NB4 (cell line): ENCODE results near the gene CCDC142.

Experiments used
- DNase-seq: peaks from one replicate; pipeline ENCODE4 v3.0.0; 2010; ENCODE audit warnings: low read depth
- H3K4me3 ChIP-seq: one replicate; pipeline ENCODE4 v1.5.1; 2011; ENCODE audit warnings: mild to moderate bottlenecking, low read depth, low read length, moderate library complexity
- MYC ChIP-seq: IDR thresholded peaks from 2 replicates; pipeline ENCODE4 v1.6.1; 2011; ENCODE audit warnings: low read depth, low read length
- POLR2A ChIP-seq: IDR thresholded peaks from 2 replicates; pipeline ENCODE4 v1.6.1; 2011; ENCODE audit warnings: mild to moderate bottlenecking; ENCODE audit not compliant: insufficient read length; ENCODE audit errors: extremely low read depth
- TF ChIP-seq, protein P1 (sequence below): IDR thresholded peaks from one replicate; pipeline ENCODE4 v1.5.1; 2012; ENCODE audit warnings: low read depth, low read length
- TF ChIP-seq, protein P2 (sequence below): IDR thresholded peaks from 2 replicates; pipeline ENCODE4 v1.6.1; 2011; ENCODE audit warnings: low read depth, low read length

Gene CCDC142

GRCh38 chr2:74482801-74483674 lies at the start of gene CCDC142, which contains the start of gene TTC31:
CCDC142 (minus strand) TSS chr2:74482998; CDS start chr2:74482837, 161 bp downstream.
TTC31 (plus strand) TSS chr2:74483081; CDS start chr2:74483096, 15 bp downstream.
- TF ChIP-seq, protein P1, sequence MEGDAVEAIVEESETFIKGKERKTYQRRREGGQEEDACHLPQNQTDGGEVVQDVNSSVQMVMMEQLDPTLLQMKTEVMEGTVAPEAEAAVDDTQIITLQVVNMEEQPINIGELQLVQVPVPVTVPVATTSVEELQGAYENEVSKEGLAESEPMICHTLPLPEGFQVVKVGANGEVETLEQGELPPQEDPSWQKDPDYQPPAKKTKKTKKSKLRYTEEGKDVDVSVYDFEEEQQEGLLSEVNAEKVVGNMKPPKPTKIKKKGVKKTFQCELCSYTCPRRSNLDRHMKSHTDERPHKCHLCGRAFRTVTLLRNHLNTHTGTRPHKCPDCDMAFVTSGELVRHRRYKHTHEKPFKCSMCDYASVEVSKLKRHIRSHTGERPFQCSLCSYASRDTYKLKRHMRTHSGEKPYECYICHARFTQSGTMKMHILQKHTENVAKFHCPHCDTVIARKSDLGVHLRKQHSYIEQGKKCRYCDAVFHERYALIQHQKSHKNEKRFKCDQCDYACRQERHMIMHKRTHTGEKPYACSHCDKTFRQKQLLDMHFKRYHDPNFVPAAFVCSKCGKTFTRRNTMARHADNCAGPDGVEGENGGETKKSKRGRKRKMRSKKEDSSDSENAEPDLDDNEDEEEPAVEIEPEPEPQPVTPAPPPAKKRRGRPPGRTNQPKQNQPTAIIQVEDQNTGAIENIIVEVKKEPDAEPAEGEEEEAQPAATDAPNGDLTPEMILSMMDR, result peak; percentile 93
- TF ChIP-seq, protein P2, sequence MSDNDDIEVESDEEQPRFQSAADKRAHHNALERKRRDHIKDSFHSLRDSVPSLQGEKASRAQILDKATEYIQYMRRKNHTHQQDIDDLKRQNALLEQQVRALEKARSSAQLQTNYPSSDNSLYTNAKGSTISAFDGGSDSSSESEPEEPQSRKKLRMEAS, result peak; percentile 17; the same call in 1 of the 2 replicates
- TF ChIP-seq MYC (peak; percentile 52; the same call in 1 of the 2 replicates), POLR2A (peak; percentile 55)
- H3K4me3 ChIP-seq, result peak within 1 kb of the TSS; percentile 84
- DNase-seq, result peak; percentile 98

DNA sequence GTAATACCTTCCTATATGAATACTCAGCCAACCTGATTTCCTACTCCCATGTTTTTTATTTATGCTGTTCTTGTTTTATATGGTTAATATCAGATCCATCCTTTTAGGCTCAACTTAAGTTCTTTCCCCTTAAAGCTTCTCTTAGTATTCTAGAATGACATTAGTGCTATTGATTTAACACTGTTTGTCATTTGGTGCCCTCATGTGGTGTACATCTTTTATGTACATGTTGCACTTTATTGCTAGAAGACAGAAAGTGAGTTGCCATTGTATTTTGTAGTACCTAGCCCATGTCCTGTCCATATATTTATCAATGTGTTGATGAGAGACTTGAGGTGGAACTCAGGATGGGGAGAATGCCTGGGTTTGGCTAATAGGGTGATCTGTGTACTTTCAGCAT lies 49.4 kb upstream of the CCDC142 start:
- DNase-seq, result peak; percentile 68
- no peak overlapping the region for H3K4me3 ChIP-seq
- TF ChIP-seq, protein P1, result peak; percentile 11
- TF ChIP-seq MYC (no peak), POLR2A (no peak)
- TF ChIP-seq, protein P2, result no peak

- no peak for DNase-seq
- H3K4me3 ChIP-seq, result no peak overlapping the region
- TF ChIP-seq, protein P1, result no peak
- TF ChIP-seq MYC, result no peak
These were observed 48.9 kb upstream of the CCDC142 start for GRCh38 chr2:74531666-74532065.

DNA sequence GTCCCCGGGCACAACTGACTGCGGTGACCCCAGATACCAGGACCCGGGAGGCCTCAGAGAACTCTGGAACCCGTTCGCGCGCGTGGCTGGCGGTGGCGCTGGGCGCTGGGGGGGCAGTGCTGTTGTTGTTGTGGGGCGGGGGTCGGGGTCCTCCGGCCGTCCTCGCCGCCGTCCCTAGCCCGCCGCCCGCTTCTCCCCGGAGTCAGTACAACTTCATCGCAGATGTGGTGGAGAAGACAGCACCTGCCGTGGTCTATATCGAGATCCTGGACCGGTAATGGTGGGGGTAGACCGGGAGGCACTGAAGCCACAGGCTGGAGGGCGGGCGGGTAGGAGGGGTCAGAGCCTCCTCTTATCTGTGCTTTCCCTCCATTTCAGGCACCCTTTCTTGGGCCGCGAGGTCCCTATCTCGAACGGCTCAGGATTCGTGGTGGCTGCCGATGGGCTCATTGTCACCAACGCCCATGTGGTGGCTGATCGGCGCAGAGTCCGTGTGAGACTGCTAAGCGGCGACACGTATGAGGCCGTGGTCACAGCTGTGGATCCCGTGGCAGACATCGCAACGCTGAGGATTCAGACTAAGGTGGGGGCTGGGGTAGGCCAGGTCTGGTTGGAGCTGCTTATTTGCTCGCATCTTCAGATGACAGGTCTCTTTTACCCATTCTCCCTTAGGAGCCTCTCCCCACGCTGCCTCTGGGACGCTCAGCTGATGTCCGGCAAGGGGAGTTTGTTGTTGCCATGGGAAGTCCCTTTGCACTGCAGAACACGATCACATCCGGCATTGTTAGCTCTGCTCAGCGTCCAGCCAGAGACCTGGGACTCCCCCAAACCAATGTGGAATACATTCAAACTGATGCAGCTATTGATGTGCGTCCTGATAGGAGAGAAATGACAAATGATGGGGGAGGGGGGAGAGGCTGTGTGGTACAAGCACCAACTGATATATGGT lies 47.7 kb upstream of the CCDC142 start:
- DNase-seq, result peak; percentile 70
- TF ChIP-seq, protein P2, result peak; percentile 33; the same call in 1 of the 2 replicates
- TF ChIP-seq MYC (peak; percentile 25; the same call in 1 of the 2 replicates), POLR2A (no peak)
- TF ChIP-seq, protein P1, result no peak
- peak overlapping the region; percentile 99 for H3K4me3 ChIP-seq

DNA sequence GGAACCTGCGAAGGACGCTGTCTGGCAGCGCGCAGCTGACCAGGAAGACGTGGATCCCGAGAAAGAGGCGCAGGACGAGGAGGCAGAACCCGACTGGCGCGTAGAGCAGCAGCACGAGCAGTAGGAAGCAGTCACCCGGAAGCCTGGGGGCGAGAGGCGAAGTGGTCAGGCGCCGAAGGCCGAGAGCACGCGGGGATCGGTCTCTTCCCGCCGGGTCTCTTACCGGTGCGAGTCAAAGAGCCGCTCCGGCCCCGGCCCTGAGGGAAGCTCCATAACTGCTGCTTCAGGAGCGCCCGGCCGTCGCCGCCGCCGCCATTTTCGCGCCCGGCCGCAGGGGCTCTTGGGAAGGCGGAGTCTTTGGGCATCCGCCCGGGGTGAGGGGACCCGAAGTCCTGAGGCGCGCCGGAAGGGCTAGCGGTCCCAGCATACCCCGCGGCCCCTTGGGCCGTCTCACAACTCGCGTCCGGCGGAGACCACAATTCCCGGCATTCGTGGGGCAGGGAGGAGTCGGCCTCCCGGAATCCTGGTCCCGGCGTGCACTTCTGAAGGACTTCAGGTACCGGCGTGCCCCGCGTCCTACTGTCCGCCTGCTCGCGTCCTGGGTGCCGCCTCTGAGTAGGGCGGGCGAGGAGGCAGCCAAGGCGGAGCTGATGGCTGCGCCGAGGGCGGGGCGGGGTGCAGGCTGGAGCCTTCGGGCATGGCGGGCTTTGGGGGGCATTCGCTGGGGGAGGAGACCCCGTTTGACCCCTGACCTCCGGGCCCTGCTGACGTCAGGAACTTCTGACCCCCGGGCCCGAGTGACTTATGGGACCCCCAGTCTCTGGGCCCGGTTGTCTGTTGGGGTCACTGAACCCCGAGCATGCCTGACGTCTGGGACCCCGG lies 46.8 kb upstream of the CCDC142 start, which contains the start of the genes AUP1 and HTRA2:
TSS of gene AUP1 (minus strand) at position 350 of the 882 bp plus-strand sequence. CDS start at position 273, 77 bp downstream.
TSS of gene HTRA2 (plus strand) at position 577 of the 882 bp plus-strand sequence. CDS start at position 651, 74 bp downstream.
- TF ChIP-seq POLR2A, result peak; percentile 83
- TF ChIP-seq, protein P2, result peak; percentile 34; the same call in 1 of the 2 replicates
- TF ChIP-seq, protein P1, result no peak
- peak; percentile 87 for TF ChIP-seq MYC
- DNase-seq, result peak; percentile 100
- H3K4me3 ChIP-seq, result peak within 1 kb of the TSS; percentile 99
